Measurements from ENCODE around the gene IL31.

The IL31 gene

DNA sequence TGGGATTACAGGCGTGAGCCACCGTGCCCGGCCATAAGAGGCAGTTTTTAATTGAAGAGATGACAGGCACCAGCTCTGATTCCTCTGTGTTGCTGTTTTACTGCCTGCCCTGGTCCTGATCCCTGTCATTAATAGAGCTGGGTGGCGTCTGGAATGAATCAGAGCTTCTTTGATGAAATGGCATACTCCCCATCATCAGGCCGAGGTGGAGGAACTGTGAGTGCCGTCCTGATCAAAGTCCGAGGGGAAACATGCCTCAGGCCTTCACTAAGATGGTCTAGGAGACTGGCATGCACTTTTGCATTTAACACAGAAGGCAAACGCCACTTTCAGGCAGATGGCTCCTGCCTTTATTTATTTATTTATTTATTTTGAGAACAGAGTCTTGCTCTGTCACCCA, 34.1 kb downstream of the IL31 start:
- Histone ChIP-seq H3K36me3 (ENCODE audit: control insufficient read depth in 2 of 2, insufficient read depth in 1 of 2, low read length in 2 of 2) (peaks cover 0 to 80% of the 10 kb centered on the region in 2 experiments; a peak in 2 of 3 replicates), H3K4me3 (ENCODE audit: low read depth, low read length) (no peak overlapping the region), H3K9me3 (ENCODE audit: control insufficient read depth, insufficient read depth, low read depth, low read length) (no peaks in the 10 kb centered on the region), H3K4me1 (ENCODE audit: control insufficient read depth, insufficient read depth, low read length) (no peaks in the 10 kb centered on the region), H3K27ac (ENCODE audit: extremely low read depth, low read depth, low read length) (no peak overlapping the region)
- ChIA-PET POLR2A (no interaction called here), CTCF (interaction anchor here (0.5 kb wide), 1 partner anchor 18 kb away, joined by 3 read pairs; no protein-coding TSS in a partner anchor)
- TF ChIP-seq YY1 (tag by site-specific recombination; IDR thresholded peaks at IDR 0.05) (no peak), ZFP3 (tag by site-specific recombination; IDR thresholded peaks at IDR 0.05; ENCODE audit: low read depth) (no peak), ZFP41 (tag by site-specific recombination; IDR thresholded peaks at IDR 0.05; ENCODE audit: borderline replicate concordance) (no peak), SETDB1 (IDR thresholded peaks at IDR 0.05; ENCODE audit: insufficient read length, low read length) (no peak), ZNF350 (tag by site-specific recombination; IDR thresholded peaks at IDR 0.05) (no peak), ZNF48 (tag by site-specific recombination; IDR thresholded peaks at IDR 0.05) (no peak), ZNF501 (tag by site-specific recombination; IDR thresholded peaks at IDR 0.05) (no peak), ZBTB48 (tag by site-specific recombination; IDR thresholded peaks at IDR 0.05) (no peak), ZNF544 (tag by site-specific recombination; IDR thresholded peaks at IDR 0.05) (no peak), ZNF114 (tag by site-specific recombination; IDR thresholded peaks at IDR 0.05) (no peak), GLIS1 (tag by site-specific recombination; IDR thresholded peaks at IDR 0.05) (no peak), ZNF157 (tag by site-specific recombination; IDR thresholded peaks at IDR 0.05) (no peak), ZNF670 (tag by site-specific recombination; IDR thresholded peaks at IDR 0.05; ENCODE audit: low read depth) (no peak)
- TF ChIP-seq, protein P1, sequence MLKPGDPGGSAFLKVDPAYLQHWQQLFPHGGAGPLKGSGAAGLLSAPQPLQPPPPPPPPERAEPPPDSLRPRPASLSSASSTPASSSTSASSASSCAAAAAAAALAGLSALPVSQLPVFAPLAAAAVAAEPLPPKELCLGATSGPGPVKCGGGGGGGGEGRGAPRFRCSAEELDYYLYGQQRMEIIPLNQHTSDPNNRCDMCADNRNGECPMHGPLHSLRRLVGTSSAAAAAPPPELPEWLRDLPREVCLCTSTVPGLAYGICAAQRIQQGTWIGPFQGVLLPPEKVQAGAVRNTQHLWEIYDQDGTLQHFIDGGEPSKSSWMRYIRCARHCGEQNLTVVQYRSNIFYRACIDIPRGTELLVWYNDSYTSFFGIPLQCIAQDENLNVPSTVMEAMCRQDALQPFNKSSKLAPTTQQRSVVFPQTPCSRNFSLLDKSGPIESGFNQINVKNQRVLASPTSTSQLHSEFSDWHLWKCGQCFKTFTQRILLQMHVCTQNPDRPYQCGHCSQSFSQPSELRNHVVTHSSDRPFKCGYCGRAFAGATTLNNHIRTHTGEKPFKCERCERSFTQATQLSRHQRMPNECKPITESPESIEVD (tag by site-specific recombination; IDR thresholded peaks at IDR 0.05) = no peak

DNA sequence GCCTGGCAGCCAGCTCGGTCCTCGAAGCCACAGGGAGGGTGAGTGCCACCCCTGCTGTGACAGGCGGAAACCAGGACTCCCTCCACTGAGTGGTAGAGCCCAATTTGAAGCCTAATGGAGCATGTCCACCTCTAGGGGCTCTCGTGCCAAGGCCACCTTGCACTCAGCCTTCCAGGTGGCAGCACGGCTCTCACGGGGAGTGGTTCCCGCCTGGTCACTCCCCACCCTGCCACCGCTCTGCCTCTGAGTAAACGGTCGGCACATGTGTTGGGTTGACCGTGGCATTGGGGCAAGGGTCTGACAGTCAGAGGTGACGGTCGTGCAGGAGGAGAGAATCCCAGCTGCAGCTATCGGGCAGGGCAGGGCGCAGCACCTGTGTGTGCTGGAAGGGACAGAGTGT, 34.8 kb downstream of the IL31 start:
- POLR2A ChIA-PET = no interaction called here
- Histone ChIP-seq H3K36me3 (ENCODE audit: control insufficient read depth in 2 of 2, insufficient read depth in 1 of 2, low read length in 2 of 2) (peaks cover 0 to 81% of the 10 kb centered on the region in 2 experiments; a peak in 2 of 3 replicates), H3K27ac (ENCODE audit: extremely low read depth, low read depth, low read length) (no peak overlapping the region), H3K4me1 (ENCODE audit: control insufficient read depth, insufficient read depth, low read length) (no peaks in the 10 kb centered on the region), H3K4me3 (ENCODE audit: low read depth, low read length) (no peak overlapping the region), H3K9me3 (ENCODE audit: control insufficient read depth, insufficient read depth, low read depth, low read length) (no peaks in the 10 kb centered on the region)
- no peak for TF ChIP-seq ZNF391 (tag by site-specific recombination; IDR thresholded peaks at IDR 0.05; ENCODE audit: borderline replicate concordance, low read depth)
- TF ChIP-seq, protein P2, sequence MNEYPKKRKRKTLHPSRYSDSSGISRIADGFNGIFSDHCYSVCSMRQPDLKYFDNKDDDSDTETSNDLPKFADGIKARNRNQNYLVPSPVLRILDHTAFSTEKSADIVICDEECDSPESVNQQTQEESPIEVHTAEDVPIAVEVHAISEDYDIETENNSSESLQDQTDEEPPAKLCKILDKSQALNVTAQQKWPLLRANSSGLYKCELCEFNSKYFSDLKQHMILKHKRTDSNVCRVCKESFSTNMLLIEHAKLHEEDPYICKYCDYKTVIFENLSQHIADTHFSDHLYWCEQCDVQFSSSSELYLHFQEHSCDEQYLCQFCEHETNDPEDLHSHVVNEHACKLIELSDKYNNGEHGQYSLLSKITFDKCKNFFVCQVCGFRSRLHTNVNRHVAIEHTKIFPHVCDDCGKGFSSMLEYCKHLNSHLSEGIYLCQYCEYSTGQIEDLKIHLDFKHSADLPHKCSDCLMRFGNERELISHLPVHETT (tag by site-specific recombination; IDR thresholded peaks at IDR 0.05) = no peak
- TF ChIP-seq KLF10 (tag by site-specific recombination; IDR thresholded peaks at IDR 0.05) = no peak
- TF ChIP-seq ZNF404 (tag by site-specific recombination; IDR thresholded peaks at IDR 0.05) = no peak
- no peak for TF ChIP-seq ZNF571 (tag by site-specific recombination; IDR thresholded peaks at IDR 0.05)
- TF ChIP-seq ZBTB48 (tag by site-specific recombination; IDR thresholded peaks at IDR 0.05) = no peak
- TF ChIP-seq ZFP37 (tag by site-specific recombination; IDR thresholded peaks at IDR 0.05) = no peak
- CTCF ChIA-PET = interaction anchor here (0.7 to 1.2 kb wide), 2 partner anchors 52 to 66 kb away, joined by 3 to 5 read pairs; no protein-coding TSS in a partner anchor

DNA sequence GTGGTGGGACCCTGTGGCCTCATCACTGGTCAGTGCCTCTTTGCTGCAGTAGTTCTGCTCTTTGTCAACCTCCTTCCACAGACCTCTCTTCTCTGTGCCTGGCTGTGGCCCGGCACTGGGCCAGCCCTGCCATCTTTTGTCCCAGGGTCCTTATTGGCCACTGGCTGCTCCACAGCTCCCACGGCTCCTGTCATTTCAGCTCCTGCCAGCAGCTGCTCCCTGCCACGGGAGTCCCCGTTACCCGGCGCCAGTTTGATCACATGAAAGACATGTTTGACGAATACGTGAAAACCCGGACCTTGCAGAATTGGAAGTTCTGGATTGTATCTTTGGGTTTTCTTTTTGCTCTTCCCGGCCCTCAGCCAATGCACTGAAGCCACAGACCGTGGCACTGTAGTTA, 35.4 kb downstream of the IL31 start:
- H3K4me1 ChIP-seq (ENCODE audit: control insufficient read depth, insufficient read depth, low read length) = no peaks in the 10 kb centered on the region
- ChIA-PET CTCF (interaction anchor here (0.6 to 1.2 kb wide), 3 partner anchors 52 to 77 kb away, joined by 3 to 5 read pairs (median 3); no protein-coding TSS in a partner anchor), POLR2A (interaction anchor here (0.5 to 1.2 kb wide), 2 partner anchors 60 to 522 kb away, joined by 3 to 4 read pairs; partner anchors contain the start of gene MLXIP)
- no peak overlapping the region for H3K4me3 ChIP-seq (ENCODE audit: low read depth, low read length)
- H3K9me3 ChIP-seq (ENCODE audit: control insufficient read depth, insufficient read depth, low read depth, low read length) = no peaks in the 10 kb centered on the region
- H3K36me3 ChIP-seq (ENCODE audit: control insufficient read depth in 2 of 2, insufficient read depth in 1 of 2, low read length in 2 of 2) = peaks cover 0 to 81% of the 10 kb centered on the region in 2 experiments; a peak in 2 of 3 replicates
- no peak overlapping the region for H3K27ac ChIP-seq (ENCODE audit: extremely low read depth, low read depth, low read length)
- TF ChIP-seq, protein P3, sequence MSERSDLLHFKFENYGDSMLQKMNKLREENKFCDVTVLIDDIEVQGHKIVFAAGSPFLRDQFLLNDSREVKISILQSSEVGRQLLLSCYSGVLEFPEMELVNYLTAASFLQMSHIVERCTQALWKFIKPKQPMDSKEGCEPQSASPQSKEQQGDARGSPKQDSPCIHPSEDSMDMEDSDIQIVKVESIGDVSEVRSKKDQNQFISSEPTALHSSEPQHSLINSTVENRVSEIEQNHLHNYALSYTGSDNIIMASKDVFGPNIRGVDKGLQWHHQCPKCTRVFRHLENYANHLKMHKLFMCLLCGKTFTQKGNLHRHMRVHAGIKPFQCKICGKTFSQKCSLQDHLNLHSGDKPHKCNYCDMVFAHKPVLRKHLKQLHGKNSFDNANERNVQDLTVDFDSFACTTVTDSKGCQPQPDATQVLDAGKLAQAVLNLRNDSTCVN (tag by site-specific recombination; optimal IDR thresholded peaks at IDR 0.05) = no peak
- TF ChIP-seq ZNF571 (tag by site-specific recombination; IDR thresholded peaks at IDR 0.05) (no peak), HOXA7 (CRISPR knock-in tag; IDR thresholded peaks at IDR 0.05; ENCODE audit: borderline replicate concordance) (no peak), ZBTB48 (tag by site-specific recombination; IDR thresholded peaks at IDR 0.05) (no peak), FEZF1 (tag by site-specific recombination; IDR thresholded peaks at IDR 0.05) (no peak), ZNF747 (tag by site-specific recombination; IDR thresholded peaks at IDR 0.05) (no peak), SCRT1 (tag by site-specific recombination; IDR thresholded peaks at IDR 0.05; ENCODE audit: borderline replicate concordance) (no peak), ZBTB7A (tag by site-specific recombination; IDR thresholded peaks at IDR 0.05; ENCODE audit: low read depth) (no peak), ZNF654 (tag by site-specific recombination; IDR thresholded peaks at IDR 0.05; ENCODE audit: low read depth) (no peak), SALL2 (tag by site-specific recombination; IDR thresholded peaks at IDR 0.05; ENCODE audit: borderline replicate concordance) (no peak), ZFHX2 (tag by site-specific recombination; conservative IDR thresholded peaks at IDR 0.05) (no peak)
